Heart left ventricle (tissue), 13 donors: ENCODE results near the gene ATP2C1.

Experiments used
- POLR2A ChIP-seq, 2 donors: fragments of 450-650 bp; IDR thresholded peaks; one replicate each; pipeline ENCODE4 v1.6.1; 2017; ENCODE audit warnings: antibody characterized with exemption in 2 of 2, mild to moderate bottlenecking in 2 of 2, moderate library complexity in 2 of 2
- TF ChIP-seq, protein P1 (sequence below), 12 donors: fragments of 200-600 bp; sonication (generic) in 4 of 12; IDR thresholded peaks; one replicate each; pipeline versions ENCODE4 v1.5.0 to v1.8.0; 2018 to 2022; ENCODE audit warnings: antibody characterized with exemption in 12 of 12, mild to moderate bottlenecking in 5 of 12
- donor health status: ischemic (EF 13 %, LVEDD 7.1; RV severe dilation, severe dysfunction).
- donor health status: DM: no; HTN: yes; CAD: no.
- donor health status: DM: no; HTN: no; CAD: no.
- donor health status: ischemic (EF 25% LVEDD 6.9; RV normal size, moderate dysfunction).
- donor health status: ischemic (EF 25% LVEDD 5.7; RV mildly dilated, moderate dysfunction).
- donor health status: ischemic (EF 35%, LVEDD 5.7; RV mildly dilated, moderate dysfunction).
- donor health status: nonischemic (EF 11% LVEDD 7.7; RV severe dilation, severe dysfunction).
- donor health status: DM: yes; HTN: yes; CAD: no.
- donor health status: PGD.
- donor health status: ischemic (EF 29% LVEDD 5.4; RV normal size, mild dysfunction).
- donor health status: nonischemic (EF 23%, LVEDD 6.1; RV moderate dilation, normal function).

DNA sequence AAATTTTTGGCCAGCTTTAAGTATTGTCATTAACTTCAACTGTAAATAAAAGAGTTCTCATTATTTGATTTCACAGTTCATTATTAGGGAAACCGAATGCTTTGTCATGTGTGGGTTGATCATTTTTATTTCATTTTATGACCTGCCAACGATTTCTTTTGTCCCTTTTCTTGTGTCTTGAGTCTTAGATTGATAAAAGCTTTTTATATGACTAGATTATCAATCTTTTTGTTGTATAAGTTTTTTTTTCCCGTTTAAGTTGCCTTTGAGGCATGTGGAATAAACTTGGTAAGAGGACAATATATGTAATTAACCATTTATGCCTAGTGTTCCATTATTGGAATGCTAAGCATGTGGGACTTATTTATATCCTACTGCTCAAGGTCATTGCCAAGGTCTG, 62.8 kb downstream of the ATP2C1 start:
- TF ChIP-seq, protein P1, sequence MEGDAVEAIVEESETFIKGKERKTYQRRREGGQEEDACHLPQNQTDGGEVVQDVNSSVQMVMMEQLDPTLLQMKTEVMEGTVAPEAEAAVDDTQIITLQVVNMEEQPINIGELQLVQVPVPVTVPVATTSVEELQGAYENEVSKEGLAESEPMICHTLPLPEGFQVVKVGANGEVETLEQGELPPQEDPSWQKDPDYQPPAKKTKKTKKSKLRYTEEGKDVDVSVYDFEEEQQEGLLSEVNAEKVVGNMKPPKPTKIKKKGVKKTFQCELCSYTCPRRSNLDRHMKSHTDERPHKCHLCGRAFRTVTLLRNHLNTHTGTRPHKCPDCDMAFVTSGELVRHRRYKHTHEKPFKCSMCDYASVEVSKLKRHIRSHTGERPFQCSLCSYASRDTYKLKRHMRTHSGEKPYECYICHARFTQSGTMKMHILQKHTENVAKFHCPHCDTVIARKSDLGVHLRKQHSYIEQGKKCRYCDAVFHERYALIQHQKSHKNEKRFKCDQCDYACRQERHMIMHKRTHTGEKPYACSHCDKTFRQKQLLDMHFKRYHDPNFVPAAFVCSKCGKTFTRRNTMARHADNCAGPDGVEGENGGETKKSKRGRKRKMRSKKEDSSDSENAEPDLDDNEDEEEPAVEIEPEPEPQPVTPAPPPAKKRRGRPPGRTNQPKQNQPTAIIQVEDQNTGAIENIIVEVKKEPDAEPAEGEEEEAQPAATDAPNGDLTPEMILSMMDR (IDR thresholded peaks at IDR 0.05) = no peak
- no peak for TF ChIP-seq POLR2A (IDR thresholded peaks at IDR 0.05)
